ENCODE measurements around the gene INPP4B.

The INPP4B gene

DNA sequence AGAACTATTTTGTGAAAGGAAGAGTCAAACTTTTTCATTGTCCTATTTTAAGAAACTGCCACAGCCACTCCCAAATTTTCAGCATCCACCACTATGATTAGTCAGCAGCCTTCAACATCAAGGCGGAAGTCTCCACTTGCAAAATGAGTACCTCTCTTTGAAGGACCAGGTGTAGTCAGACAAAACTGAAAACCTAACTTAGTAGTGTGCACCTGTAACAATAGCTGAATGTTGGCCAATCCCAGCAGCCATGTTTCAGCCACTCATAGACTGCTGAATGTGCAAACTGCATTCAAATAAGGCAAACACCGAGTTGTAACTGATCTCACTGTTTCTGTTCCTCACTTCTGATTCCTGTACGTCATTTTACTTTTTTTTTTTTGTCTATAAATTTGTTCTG is 868.7 kb downstream of the INPP4B start:
- DNase-seq: no peak
- Histone ChIP-seq H3K4me1 (ENCODE audit: control insufficient read depth, insufficient read depth, low read length, poor library complexity, severe bottlenecking) (no peaks in the 10 kb centered on the region), H3K9me3 (ENCODE audit: control insufficient read depth, low read length) (no peaks in the 10 kb centered on the region)

More for the DNA sequence above, 868.7 kb downstream of the INPP4B start:
- H3K36me3 ChIP-seq (ENCODE audit: control insufficient read depth, insufficient read depth, low read length): no peaks in the 10 kb centered on the region
- no peak overlapping the region for H3K4me3 ChIP-seq (ENCODE audit: insufficient read depth, low read depth, low read length, poor library complexity, severe bottlenecking)
- no peak overlapping the region for H3K27ac ChIP-seq (ENCODE audit: insufficient read depth, low read length, poor library complexity, severe bottlenecking)
- no peaks in the 10 kb centered on the region for H3K27me3 ChIP-seq (replicated peaks; ENCODE audit: control insufficient read depth, insufficient read depth, low read length, poor library complexity, severe bottlenecking)

Data from effector memory CD4-positive, alpha-beta T cell (primary cell).